ENCODE measurements around the gene PKN2.

The PKN2 gene

GRCh38 chr1:88735909-88736308 is 51.8 kb downstream of the PKN2 start:
- Histone ChIP-seq H3K4me3 (no peak overlapping the region), H3K36me3 (ENCODE audit: insufficient read depth, low read length) (peaks cover 20% of the 10 kb centered on the region), H3K9me3 (ENCODE audit: low read depth, low read length) (peaks cover 11% of the 10 kb centered on the region; the same call in 1 of the 2 replicates), H3K9ac (ENCODE audit: insufficient read length) (no peak overlapping the region), H3K27ac (no peak overlapping the region)
- DNase-seq (ENCODE audit: low read depth, low spot score), result no peak
- no peak for TF ChIP-seq EZH2 (IDR thresholded peaks at IDR 0.05)
- TF ChIP-seq FOXP2 (optimal IDR thresholded peaks at IDR 0.05; ENCODE audit: control extremely low read depth, extremely low read length, insufficient read depth), result no peak
- TF ChIP-seq POLR2AphosphoS5 (IDR thresholded peaks at IDR 0.05; ENCODE audit: borderline replicate concordance, low read depth, low read length), result no peak

GRCh38 chr1:88736633-88737248 is 52.7 kb downstream of the PKN2 start:
- H3K9me3 ChIP-seq (ENCODE audit: low read depth, low read length), result peaks cover 11% of the 10 kb centered on the region; the same call in 1 of the 2 replicates
- no peak overlapping the region for H3K9ac ChIP-seq (ENCODE audit: insufficient read length)
- no peak for DNase-seq (ENCODE audit: low read depth, low spot score)
- H3K36me3 ChIP-seq (ENCODE audit: insufficient read depth, low read length), result peaks cover 20% of the 10 kb centered on the region
- no peak for TF ChIP-seq POLR2AphosphoS5 (IDR thresholded peaks at IDR 0.05; ENCODE audit: borderline replicate concordance, low read depth, low read length)
- TF ChIP-seq FOXP2 (optimal IDR thresholded peaks at IDR 0.05; ENCODE audit: control extremely low read depth, extremely low read length, insufficient read depth), result no peak
- TF ChIP-seq EZH2 (IDR thresholded peaks at IDR 0.05), result no peak
- no peak overlapping the region for H3K4me3 ChIP-seq
- no peak overlapping the region for H3K27ac ChIP-seq

- Histone ChIP-seq H3K4me3 (no peak overlapping the region), H3K9ac (ENCODE audit: insufficient read length) (no peak overlapping the region), H3K36me3 (ENCODE audit: insufficient read depth, low read length) (peaks cover 20% of the 10 kb centered on the region), H3K27ac (no peak overlapping the region), H3K9me3 (ENCODE audit: low read depth, low read length) (peaks cover 11% of the 10 kb centered on the region; the same call in 1 of the 2 replicates)
- TF ChIP-seq FOXP2 (optimal IDR thresholded peaks at IDR 0.05; ENCODE audit: control extremely low read depth, extremely low read length, insufficient read depth) (no peak), POLR2AphosphoS5 (IDR thresholded peaks at IDR 0.05; ENCODE audit: borderline replicate concordance, low read depth, low read length) (no peak), EZH2 (IDR thresholded peaks at IDR 0.05) (no peak)
- no peak for DNase-seq (ENCODE audit: low read depth, low spot score)
These were observed 53.4 kb downstream of the PKN2 start for GRCh38 chr1:88737338-88737927.

GRCh38 chr1:88740784-88741183 is 56.7 kb downstream of the PKN2 start:
- Histone ChIP-seq H3K9ac (ENCODE audit: insufficient read length) (no peak overlapping the region), H3K9me3 (ENCODE audit: low read depth, low read length) (peaks cover 5% of the 10 kb centered on the region; the same call in 1 of the 2 replicates), H3K27ac (no peak overlapping the region), H3K4me3 (no peak overlapping the region), H3K36me3 (ENCODE audit: insufficient read depth, low read length) (peaks cover 35% of the 10 kb centered on the region)
- TF ChIP-seq EZH2 (IDR thresholded peaks at IDR 0.05) (no peak), FOXP2 (optimal IDR thresholded peaks at IDR 0.05; ENCODE audit: control extremely low read depth, extremely low read length, insufficient read depth) (no peak), POLR2AphosphoS5 (IDR thresholded peaks at IDR 0.05; ENCODE audit: borderline replicate concordance, low read depth, low read length) (no peak)
- no peak for DNase-seq (ENCODE audit: low read depth, low spot score)

- TF ChIP-seq EZH2 (IDR thresholded peaks at IDR 0.05) (no peak), FOXP2 (optimal IDR thresholded peaks at IDR 0.05; ENCODE audit: control extremely low read depth, extremely low read length, insufficient read depth) (no peak), POLR2AphosphoS5 (IDR thresholded peaks at IDR 0.05; ENCODE audit: borderline replicate concordance, low read depth, low read length) (no peak)
- Histone ChIP-seq H3K36me3 (ENCODE audit: insufficient read depth, low read length) (peaks cover 30% of the 10 kb centered on the region), H3K4me3 (no peak overlapping the region), H3K9ac (ENCODE audit: insufficient read length) (no peak overlapping the region), H3K9me3 (ENCODE audit: low read depth, low read length) (no peaks in the 10 kb centered on the region), H3K27ac (no peak overlapping the region)
- DNase-seq (ENCODE audit: low read depth, low spot score), result no peak
These were observed 57.3 kb downstream of the PKN2 start for GRCh38 chr1:88741413-88741812.

- TF ChIP-seq POLR2AphosphoS5 (IDR thresholded peaks at IDR 0.05; ENCODE audit: borderline replicate concordance, low read depth, low read length) (no peak), FOXP2 (optimal IDR thresholded peaks at IDR 0.05; ENCODE audit: control extremely low read depth, extremely low read length, insufficient read depth) (no peak), EZH2 (IDR thresholded peaks at IDR 0.05) (no peak)
- H3K9ac ChIP-seq (ENCODE audit: insufficient read length), result no peak overlapping the region
- H3K36me3 ChIP-seq (ENCODE audit: insufficient read depth, low read length), result peaks cover 23% of the 10 kb centered on the region; the same call in 1 of the 2 replicates
These were observed 58.5 kb downstream of the PKN2 start for GRCh38 chr1:88742531-88742930.

GRCh38 chr1:88744142-88744541 is 60.1 kb downstream of the PKN2 start:
- DNase-seq (ENCODE audit: low read depth, low spot score), result no peak
- H3K4me3 ChIP-seq, result no peak overlapping the region
- H3K9ac ChIP-seq (ENCODE audit: insufficient read length), result no peak overlapping the region
- TF ChIP-seq EZH2 (IDR thresholded peaks at IDR 0.05) (no peak), FOXP2 (optimal IDR thresholded peaks at IDR 0.05; ENCODE audit: control extremely low read depth, extremely low read length, insufficient read depth) (no peak), POLR2AphosphoS5 (IDR thresholded peaks at IDR 0.05; ENCODE audit: borderline replicate concordance, low read depth, low read length) (no peak)
- H3K36me3 ChIP-seq (ENCODE audit: insufficient read depth, low read length), result peaks cover 23% of the 10 kb centered on the region; the same call in 1 of the 2 replicates
- no peaks in the 10 kb centered on the region for H3K9me3 ChIP-seq (ENCODE audit: low read depth, low read length)
- H3K27ac ChIP-seq, result no peak overlapping the region

More at GRCh38 chr1:88742531-88742930, 58.5 kb downstream of the PKN2 start:
- no peak for DNase-seq (ENCODE audit: low read depth, low spot score)
- no peak overlapping the region for H3K27ac ChIP-seq
- no peaks in the 10 kb centered on the region for H3K9me3 ChIP-seq (ENCODE audit: low read depth, low read length)
- no peak overlapping the region for H3K4me3 ChIP-seq

GRCh38 chr1:88746916-88747315 is 62.8 kb downstream of the PKN2 start:
- no peak overlapping the region for H3K27ac ChIP-seq
- TF ChIP-seq EZH2 (IDR thresholded peaks at IDR 0.05), result no peak
- TF ChIP-seq POLR2AphosphoS5 (IDR thresholded peaks at IDR 0.05; ENCODE audit: borderline replicate concordance, low read depth, low read length), result no peak
- TF ChIP-seq FOXP2 (optimal IDR thresholded peaks at IDR 0.05; ENCODE audit: control extremely low read depth, extremely low read length, insufficient read depth), result no peak
- peaks cover 23% of the 10 kb centered on the region for H3K36me3 ChIP-seq (ENCODE audit: insufficient read depth, low read length)
- no peak overlapping the region for H3K4me3 ChIP-seq
- no peak for DNase-seq (ENCODE audit: low read depth, low spot score)
- H3K9ac ChIP-seq (ENCODE audit: insufficient read length), result no peak overlapping the region
- H3K9me3 ChIP-seq (ENCODE audit: low read depth, low read length), result no peaks in the 10 kb centered on the region; the same call in 1 of the 2 replicates

Measured in SK-N-MC (cell line).